Stimulated activated CD8-positive, alpha-beta memory T cell treated with anti-CD3 and anti-CD28 coated beads, Interleukin-4, amount 100 ng/mL, for 4 hours (primary cell): ENCODE data around the gene ADAMTS2.

ENCODE experiments used
- DNase-seq, 2 donors: peaks; one replicate each; pipeline ENCODE4 v3.0.0-alpha.2; 2020; ENCODE audit warnings: low read depth in 2 of 2, low spot score in 1 of 2

ADAMTS2 gene

DNA sequence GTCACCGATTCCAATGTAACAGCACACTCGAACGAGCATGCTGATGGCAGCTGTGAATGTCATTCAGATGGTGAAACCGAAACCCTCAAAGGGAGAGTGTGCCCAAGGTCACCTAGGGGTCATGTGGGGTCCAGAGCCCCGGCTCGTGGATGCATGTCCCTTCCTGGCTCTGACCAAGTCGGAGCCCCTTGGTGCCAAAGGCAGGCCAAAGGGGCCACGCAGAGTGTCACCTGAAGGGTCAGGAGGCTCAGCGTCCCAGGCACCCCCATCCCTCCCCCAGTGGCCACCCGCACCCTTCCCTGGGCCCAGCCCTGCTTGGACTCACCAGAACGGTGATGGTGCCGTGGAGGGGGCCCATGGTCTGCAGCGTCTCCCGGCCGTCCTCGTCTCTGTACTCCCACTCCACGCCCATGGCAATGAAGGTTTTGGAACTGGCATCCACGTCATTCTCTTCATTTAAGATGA is 215.6 kb downstream of the ADAMTS2 start:
- DNase-seq: no peak

DNA sequence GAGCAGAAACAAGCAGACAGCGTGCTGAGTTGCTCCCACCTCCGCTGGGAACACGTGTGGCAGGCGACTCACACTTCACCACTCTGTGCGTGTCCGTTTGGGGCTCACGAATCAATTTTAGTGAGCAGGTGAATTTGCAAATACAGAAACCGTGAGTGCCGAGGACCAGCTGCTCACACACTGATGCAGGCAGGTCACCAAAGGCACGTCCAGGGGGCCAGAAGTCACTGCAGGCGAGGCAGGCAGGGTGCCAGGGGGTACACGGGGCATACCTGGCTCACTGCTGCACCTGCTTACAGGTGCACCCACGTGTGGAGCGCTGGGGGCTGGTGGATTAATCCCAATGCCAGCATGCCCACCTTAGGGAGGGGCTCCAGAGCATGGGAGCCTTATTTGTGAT is 216.3 kb downstream of the ADAMTS2 start:
- no peak for DNase-seq

DNA sequence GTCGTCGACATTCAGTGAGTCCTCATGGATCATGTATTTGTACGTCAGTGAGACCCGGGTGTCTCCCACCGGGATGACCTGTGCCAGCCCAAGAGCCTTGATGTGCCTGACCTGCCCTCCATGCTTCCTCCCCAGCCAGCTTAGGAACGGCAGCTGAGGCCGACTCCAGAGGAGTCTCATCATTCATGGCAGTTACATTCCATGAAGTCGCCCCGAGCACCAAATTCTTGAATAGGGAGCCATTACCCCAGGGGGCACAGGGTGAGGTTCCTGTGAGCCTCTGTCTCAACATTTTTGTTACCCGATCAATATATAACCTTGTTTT is 217.3 kb downstream of the ADAMTS2 start:
- DNase-seq: no peak

DNA sequence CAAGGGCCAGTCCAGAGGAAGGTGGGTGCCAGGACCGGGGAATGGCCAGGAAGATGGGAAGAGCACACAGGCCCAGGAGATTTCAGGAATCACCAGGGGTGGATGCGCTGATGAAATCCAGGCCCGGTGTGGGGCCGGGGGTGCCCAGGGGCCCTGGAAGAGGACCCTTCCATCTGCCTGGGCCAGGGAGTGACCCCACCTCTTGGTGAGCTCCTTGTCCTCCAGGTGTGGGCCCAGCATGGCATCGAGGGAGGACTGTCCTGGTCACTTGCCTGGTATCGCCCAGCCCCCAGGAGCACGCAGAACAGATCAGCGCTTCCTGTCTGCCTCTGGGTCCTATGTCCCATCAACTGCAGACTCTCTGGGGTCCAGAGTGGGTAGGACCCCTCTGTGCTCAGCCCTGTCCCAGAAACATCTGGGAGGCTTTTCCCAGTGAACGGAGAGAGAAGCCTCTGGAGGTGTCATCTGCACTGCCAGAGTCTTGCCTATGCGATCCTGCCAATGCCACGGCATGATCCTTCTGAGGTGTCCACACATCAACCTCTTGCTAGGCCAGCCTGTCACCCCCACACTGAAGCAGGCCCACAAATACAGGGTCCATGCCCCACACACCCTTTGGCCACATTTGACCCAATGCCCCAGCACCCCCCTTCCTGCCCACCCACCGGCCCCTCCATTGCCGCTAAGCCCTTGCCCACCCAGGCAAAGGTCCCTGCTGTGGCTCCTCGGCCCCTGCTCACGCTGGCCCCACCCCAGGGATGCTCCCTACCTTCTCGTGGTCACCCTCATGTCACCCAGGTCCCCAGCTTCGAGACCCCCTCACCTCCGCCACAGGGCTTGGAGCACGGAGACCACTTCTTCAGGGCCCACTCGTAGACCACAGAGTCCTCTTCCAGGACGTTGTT is 217.9 kb downstream of the ADAMTS2 start:
- DNase-seq: no peak

DNA sequence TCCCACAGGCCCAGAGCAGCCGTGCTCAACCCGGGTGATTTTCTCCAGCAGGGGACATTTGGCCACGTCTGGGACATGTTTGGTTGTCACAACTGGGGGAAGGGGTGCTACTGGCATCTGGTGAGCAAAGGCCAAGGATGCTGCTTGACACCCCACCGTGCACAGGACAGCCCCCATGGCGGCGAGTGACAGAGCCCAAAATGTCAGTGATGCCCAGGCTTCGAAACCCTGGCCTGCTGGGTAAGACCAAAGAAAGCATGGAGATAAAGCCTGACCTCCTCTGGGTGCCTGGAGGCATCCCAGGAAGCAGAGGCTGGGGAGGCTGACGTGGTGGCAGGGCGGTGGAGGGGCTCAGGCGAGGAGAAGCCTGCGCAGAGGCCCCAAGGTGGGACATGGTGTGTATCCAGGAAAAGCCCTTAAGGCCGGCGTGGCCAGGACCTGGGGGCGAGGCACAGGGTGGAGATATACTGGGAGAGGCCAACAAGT is 218.7 kb downstream of the ADAMTS2 start:
- DNase-seq: no peak

GRCh38 chr5:179125789-179126505 is 219.3 kb downstream of the ADAMTS2 start:
- no peak for DNase-seq

DNA sequence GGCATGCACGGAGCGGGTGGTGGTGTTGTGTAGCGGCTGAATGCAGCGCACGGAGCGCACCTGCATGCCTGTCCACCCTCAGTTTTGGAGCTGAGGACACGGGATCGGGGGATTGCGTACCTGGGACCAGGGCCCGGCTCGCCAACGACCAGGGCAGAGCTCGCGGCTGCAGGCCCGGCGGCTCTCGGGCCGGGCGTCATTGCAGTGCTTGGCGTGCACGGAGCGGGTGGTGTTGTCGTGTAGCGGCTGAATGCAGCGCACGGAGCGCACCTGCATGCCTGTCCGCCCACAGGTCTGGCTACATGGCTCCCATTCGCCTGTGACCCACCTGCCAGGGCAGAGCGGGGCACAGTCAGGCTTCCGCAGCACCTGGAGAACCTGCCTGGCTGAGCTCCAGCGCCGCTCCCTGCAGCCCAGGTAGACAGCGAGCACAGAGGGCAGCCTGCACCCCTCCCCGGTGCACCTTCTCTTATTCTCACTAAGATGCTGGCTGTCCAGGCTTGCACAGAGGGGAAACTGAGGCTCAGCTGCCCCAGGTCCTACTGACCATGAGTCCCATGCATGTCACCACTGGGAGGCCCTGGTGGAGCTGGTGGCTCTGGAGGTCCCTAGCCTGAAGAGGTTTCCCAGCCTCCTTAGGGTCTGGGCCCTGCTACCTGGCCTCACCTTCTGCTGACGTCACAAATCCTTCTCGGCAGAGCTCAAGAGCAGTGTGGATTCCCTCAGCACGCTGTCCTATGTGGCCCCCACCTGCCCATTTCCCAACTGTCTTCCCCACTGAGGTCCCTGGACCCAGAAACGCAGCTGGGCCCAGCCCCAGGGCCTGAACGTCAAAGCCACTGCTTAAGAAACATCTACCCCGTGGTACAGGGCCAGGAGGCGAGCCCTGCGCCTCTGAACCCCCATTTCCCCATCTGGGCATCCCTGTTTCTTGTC is 220.1 kb downstream of the ADAMTS2 start:
- DNase-seq: no peak

GRCh38 chr5:179124273-179124852 is 220.9 kb downstream of the ADAMTS2 start:
- no peak for DNase-seq

GRCh38 chr5:179123491-179124272 is 221.6 kb downstream of the ADAMTS2 start:
- DNase-seq: no peak

- DNase-seq: no peak
Measured at GRCh38 chr5:179123109-179123426, 222.2 kb downstream of the ADAMTS2 start.

DNA sequence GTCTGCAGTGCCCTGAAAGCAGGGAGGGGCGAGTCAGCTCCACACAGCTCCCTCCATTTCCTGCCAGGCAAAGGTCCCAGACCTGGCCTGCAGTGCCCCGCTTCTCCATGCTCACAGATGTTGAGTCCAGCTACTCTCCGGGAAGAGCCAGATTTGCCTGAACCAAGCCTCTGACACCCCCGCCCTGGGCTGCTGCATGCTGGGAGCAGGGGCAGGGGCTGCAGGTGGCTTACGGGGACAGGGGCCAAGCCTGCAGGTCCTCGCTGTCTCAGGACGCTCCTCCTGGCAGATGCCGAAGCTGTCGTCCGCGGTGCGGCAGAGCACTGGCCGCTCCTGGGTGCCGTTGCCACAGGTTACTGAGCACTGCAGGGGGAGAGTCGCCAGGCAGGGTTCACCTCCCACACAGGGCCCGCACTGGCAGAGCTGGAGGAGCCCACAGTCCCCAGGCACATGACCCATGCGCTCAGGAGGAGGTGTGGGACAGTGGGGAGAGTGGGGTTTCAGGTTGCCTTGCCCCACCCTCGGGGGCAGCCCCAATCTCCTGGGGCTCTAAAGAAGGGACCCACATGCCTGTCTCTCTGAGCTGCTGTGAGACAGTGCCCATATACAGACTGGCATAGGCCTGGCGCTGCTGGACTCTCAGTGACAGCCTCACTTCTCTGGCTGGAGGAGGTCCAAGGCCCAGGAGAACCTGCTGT is 222.7 kb downstream of the ADAMTS2 start:
- no peak for DNase-seq

DNA sequence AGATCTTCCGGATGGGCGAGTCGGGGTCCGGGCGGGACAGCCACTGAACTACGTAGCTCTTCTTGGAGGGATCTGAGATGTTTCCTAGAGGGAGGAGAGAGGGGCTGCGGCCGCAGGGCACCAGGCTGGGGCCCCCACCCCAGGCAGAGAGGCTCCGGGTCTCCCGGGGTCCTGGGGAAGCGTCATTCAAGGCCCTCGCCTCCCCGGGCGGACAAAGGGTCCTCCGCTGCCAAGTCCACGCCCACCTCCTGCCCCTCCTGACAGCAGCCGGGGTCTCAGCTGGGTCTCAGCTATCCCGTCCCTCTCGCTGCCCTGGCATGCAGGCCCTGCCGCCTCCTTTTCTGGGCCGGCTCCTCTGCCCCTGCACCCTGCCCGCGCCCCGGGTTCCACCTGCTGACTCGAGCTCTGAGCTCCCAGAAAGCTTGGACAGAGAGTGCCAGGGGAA is 223.6 kb downstream of the ADAMTS2 start:
- DNase-seq: no peak

DNA sequence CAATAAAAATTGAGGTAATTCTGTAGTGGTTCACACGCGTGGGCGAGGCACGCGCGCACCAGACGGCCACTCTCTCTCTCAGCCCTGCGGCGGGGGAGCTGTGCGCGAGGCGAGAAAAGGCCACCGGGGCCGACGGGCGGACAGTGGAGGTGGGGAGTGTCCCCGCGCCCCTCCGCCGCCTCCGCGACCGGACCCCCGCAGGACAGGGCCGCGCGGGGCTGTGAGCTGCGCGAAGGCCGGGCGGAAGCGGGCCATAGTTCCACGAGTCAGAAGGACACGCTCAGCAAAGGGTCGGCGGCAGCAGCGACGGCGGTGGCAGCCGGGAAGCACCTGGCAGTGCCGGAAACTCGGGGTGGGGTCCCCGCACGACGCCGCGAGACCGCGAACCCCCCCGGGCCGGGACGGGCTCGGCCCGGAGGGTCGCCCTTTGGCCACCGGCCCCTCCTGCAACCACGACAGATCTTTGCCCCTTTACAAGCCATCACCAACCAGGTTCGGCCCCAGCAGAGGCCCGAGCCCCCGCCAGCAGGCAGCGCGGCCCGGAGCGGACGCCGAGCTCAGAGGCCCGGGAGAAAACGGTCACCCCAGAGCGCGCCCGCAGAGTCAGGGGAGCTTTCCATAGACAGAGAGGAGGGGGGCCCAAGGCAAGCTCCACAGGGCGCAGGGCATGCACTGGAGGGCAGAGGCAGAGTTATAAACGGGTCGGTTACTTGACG is 224.2 kb downstream of the ADAMTS2 start:
- no peak for DNase-seq

DNA sequence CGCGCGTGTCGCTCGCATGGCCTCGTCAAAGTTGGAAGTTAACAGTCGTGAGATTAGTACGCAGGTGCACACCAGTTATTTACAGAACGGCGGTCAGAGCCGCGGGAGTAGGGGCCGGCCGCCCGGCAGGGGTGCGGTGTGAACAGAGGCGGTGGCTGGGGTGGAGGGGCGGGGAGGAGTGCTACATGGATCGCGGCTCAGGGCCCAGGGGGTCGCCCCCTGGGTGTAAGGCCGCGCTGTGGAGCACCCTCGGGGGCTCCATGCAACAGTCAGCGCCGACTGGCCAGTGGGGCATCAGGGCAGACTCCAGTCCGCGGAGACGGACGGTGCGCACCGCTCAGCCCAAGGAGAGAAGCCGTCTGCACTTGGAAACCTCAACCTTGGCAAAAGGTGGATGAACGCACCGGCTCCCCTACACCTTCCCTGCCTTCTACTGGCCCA is 224.8 kb downstream of the ADAMTS2 start:
- no peak for DNase-seq

DNA sequence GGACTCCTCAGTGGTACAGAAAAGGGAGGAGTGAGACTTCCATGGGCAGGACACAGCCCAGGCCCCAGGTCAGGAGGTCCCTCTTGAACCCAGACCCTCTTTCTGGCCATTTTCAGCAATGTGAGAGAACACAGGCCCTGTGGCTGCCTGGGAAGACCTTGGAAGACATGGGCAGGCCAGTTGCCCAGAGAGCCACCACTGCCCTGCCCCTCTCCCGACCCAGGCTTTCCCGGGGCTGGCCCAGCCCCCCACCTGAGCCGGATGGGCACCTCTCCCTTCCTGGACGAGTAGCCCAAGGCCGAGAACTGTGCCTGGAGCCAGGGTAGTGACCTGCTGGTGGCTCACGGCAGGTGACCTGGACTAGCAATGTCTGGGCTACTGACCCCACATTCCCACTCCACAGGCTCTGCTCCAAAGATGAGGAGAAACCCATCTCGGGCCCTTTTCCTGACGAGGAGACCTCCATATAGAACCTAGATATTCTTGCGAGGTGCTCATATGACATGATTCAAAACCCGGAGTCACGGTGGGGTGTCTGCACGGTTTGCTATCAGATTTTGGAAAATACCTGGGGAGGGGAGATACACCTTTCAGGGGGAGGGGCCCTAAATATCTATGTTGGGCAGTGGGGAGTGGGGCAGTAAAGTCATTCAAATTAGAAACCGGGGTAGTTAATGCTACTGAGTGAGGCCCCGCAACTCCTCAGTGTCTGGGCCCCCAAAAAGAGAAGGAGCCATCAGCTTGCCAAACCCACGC is 225.7 kb downstream of the ADAMTS2 start:
- DNase-seq: no peak

- DNase-seq: no peak
Measured at GRCh38 chr5:179118756-179119414, 226.4 kb downstream of the ADAMTS2 start.

DNA sequence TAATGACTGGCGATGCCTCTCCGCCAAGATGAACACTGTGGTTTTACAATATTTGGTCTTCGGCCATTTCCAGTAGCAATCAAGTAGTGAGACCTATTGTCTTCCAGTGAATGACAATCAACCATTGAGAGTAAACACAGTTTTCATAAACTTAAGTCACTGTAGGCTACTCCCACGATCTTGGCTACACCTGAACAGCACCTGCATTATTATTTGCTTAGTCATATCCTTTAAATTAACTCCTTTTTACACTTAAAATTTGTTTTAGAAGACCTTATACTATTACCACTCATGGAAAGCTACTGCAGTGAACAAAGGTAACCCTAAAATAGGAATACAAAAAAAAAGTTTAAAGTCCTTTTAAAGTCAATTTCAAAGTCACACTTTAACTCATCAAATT is 226.9 kb downstream of the ADAMTS2 start:
- no peak for DNase-seq
